Measurements from ENCODE around the gene TSPAN4.

GRCh38 chr11:876545-876944 lies 33.9 kb downstream of the TSPAN4 start:
- TF ChIP-seq SNAI2 (CRISPR knock-in tag; IDR thresholded peaks at IDR 0.05) = no peak
- TF ChIP-seq PATZ1 (CRISPR knock-in tag; IDR thresholded peaks at IDR 0.05; ENCODE audit: borderline replicate concordance) = no peak
- no peak for TF ChIP-seq TOX (CRISPR knock-in tag; IDR thresholded peaks at IDR 0.05; ENCODE audit: borderline replicate concordance)
- TF ChIP-seq ZFP3 (CRISPR knock-in tag; IDR thresholded peaks at IDR 0.05) = no peak
- no peak for TF ChIP-seq ISL1 (CRISPR knock-in tag; IDR thresholded peaks at IDR 0.05)
- TF ChIP-seq GLIS3 (CRISPR knock-in tag; IDR thresholded peaks at IDR 0.05) = no peak
